HL-60 (cell line): ENCODE results near the gene TRIM26.

Experiments
- DNase-seq, 2 experiments: peaks; one replicate each; pipeline ENCODE4 v3.0.0-alpha.2; 2010 to 2020; ENCODE audit warnings: low read depth in 1 of 2, low spot score in 1 of 2
- H3K27ac ChIP-seq: fragments of 250-450 bp; sonication (Bioruptor Pico); replicated peaks from 2 replicates; pipeline ENCODE4 v1.5.1; 2020; ENCODE audit warnings: mild to moderate bottlenecking, moderate library complexity
- H3K27me3 ChIP-seq: fragments of 250-450 bp; sonication (Bioruptor Pico); 2 replicates; pipeline ENCODE4 v1.5.1; 2021; ENCODE audit warnings: mild to moderate bottlenecking, moderate library complexity; ENCODE audit not compliant: insufficient read depth, poor library complexity, severe bottlenecking
- H3K4me3 ChIP-seq: replicated peaks from 2 replicates; pipeline ENCODE4 v1.5.1; 2011; ENCODE audit warnings: mild to moderate bottlenecking, control low read depth, low read length; ENCODE audit not compliant: insufficient read depth
- GABPA ChIP-seq: IDR thresholded peaks from 2 replicates; pipeline ENCODE4 v1.6.1; 2012; ENCODE audit warnings: low read depth
- POLR2AphosphoS5 ChIP-seq: IDR thresholded peaks from 2 replicates; pipeline ENCODE4 v1.6.1; 2012; ENCODE audit warnings: low read depth
- SPI1 ChIP-seq: IDR thresholded peaks from 2 replicates; pipeline ENCODE4 v1.6.1; 2012; ENCODE audit warnings: low read depth, mild to moderate bottlenecking, borderline replicate concordance
- TF ChIP-seq, protein P1 (sequence below): IDR thresholded peaks from one replicate; pipeline ENCODE4 v1.5.1; 2011; ENCODE audit warnings: low read length, control low read depth, inconsistent platforms; ENCODE audit not compliant: insufficient read depth
- TF ChIP-seq, protein P2 (sequence below): IDR thresholded peaks from 2 replicates; pipeline ENCODE4 v1.6.1; 2012; ENCODE audit warnings: low read depth; ENCODE audit not compliant: insufficient replicate concordance

TRIM26 gene

DNA sequence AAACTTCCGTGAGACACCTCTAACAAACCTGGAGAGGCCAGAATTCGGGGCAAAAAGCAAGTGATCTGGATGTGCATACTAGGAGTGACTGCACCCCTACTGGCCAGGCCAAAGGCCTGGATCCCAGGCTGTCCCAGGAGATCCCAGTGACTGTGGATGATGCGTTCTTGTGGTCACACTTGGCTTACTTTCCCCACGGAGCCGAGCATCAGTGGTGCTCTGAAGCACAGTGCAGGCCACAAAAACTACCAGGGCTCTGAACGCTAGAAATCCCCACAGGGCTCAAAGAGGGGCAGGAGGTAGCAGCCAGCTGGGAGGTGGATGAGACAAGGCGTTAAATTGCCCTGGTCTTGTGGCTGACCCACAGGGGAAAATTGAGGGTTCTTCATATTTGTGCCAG, 7.1 kb downstream of the TRIM26 start:
- DNase-seq, result no peak
- TF ChIP-seq, protein P1, sequence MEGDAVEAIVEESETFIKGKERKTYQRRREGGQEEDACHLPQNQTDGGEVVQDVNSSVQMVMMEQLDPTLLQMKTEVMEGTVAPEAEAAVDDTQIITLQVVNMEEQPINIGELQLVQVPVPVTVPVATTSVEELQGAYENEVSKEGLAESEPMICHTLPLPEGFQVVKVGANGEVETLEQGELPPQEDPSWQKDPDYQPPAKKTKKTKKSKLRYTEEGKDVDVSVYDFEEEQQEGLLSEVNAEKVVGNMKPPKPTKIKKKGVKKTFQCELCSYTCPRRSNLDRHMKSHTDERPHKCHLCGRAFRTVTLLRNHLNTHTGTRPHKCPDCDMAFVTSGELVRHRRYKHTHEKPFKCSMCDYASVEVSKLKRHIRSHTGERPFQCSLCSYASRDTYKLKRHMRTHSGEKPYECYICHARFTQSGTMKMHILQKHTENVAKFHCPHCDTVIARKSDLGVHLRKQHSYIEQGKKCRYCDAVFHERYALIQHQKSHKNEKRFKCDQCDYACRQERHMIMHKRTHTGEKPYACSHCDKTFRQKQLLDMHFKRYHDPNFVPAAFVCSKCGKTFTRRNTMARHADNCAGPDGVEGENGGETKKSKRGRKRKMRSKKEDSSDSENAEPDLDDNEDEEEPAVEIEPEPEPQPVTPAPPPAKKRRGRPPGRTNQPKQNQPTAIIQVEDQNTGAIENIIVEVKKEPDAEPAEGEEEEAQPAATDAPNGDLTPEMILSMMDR, result no peak
- no peak for TF ChIP-seq POLR2AphosphoS5
- TF ChIP-seq SPI1, result no peak
- TF ChIP-seq GABPA, result no peak
- TF ChIP-seq, protein P2, sequence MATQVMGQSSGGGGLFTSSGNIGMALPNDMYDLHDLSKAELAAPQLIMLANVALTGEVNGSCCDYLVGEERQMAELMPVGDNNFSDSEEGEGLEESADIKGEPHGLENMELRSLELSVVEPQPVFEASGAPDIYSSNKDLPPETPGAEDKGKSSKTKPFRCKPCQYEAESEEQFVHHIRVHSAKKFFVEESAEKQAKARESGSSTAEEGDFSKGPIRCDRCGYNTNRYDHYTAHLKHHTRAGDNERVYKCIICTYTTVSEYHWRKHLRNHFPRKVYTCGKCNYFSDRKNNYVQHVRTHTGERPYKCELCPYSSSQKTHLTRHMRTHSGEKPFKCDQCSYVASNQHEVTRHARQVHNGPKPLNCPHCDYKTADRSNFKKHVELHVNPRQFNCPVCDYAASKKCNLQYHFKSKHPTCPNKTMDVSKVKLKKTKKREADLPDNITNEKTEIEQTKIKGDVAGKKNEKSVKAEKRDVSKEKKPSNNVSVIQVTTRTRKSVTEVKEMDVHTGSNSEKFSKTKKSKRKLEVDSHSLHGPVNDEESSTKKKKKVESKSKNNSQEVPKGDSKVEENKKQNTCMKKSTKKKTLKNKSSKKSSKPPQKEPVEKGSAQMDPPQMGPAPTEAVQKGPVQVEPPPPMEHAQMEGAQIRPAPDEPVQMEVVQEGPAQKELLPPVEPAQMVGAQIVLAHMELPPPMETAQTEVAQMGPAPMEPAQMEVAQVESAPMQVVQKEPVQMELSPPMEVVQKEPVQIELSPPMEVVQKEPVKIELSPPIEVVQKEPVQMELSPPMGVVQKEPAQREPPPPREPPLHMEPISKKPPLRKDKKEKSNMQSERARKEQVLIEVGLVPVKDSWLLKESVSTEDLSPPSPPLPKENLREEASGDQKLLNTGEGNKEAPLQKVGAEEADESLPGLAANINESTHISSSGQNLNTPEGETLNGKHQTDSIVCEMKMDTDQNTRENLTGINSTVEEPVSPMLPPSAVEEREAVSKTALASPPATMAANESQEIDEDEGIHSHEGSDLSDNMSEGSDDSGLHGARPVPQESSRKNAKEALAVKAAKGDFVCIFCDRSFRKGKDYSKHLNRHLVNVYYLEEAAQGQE, result no peak
- no peak overlapping the region for H3K4me3 ChIP-seq
- no peak overlapping the region for H3K27ac ChIP-seq
- no peaks in the 10 kb centered on the region for H3K27me3 ChIP-seq

DNA sequence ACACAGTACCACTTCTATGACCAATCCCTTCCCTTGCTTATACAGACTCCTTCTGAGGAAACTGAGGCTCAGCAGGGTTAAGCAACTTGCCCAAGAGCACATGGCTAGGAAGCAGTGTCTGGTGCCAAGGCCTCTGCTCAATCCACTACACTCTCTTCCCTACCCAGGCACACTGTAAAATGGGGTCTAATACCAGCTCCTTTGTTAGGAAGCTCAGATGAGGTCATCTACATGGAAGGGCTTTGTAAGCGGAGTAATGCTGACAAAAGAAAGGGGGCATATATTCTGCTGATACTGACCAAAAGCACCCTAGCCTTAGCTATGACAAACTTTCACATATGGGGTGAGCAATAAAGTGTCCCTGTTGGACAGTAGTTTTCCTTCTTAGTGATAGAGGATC, 9.1 kb downstream of the TRIM26 start:
- no peak for DNase-seq
- H3K4me3 ChIP-seq, result no peak overlapping the region
- no peaks in the 10 kb centered on the region for H3K27me3 ChIP-seq
- TF ChIP-seq, protein P2, result no peak
- no peak for TF ChIP-seq SPI1
- no peak for TF ChIP-seq POLR2AphosphoS5
- TF ChIP-seq, protein P1, result no peak
- no peak for TF ChIP-seq GABPA
- H3K27ac ChIP-seq, result no peak overlapping the region

DNA sequence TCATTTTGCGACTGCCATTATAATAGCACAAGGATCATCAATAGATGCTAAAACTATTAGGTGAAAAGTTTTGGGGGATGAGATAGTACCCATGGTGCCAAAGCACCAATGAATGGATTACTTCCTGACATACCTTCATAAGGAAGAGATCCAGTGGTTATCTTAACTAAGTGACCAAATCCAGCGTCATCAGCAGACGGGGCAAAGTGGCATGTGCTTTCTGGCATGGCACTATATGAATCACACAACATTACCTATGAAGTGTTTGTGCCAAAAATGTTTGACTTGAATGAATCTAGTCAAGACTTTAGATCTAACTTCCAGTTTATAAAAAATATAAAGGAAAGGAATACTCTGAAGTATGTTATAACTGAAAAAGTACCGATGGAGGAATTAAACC, 10.8 kb downstream of the TRIM26 start:
- Histone ChIP-seq H3K27me3 (no peaks in the 10 kb centered on the region), H3K4me3 (no peak overlapping the region), H3K27ac (no peak overlapping the region)
- TF ChIP-seq SPI1 (no peak), POLR2AphosphoS5 (no peak), GABPA (no peak)
- TF ChIP-seq, protein P2, result no peak
- TF ChIP-seq, protein P1, result no peak
- no peak for DNase-seq
